Endothelial cell of umbilical vein (primary cell): ENCODE data around the gene RACGAP1. TPM values are rescaled to one million over a fixed set of nuclear protein-coding genes. Genes with fewer than 3 reads are reported as not detected.

Source experiments
- BruUV-seq: library from RNA; stranded (reverse); fragments of 400-500 nt; replicated peaks from 2 replicates; lab custom pipeline; 2021; lab: Mats Ljungman, UMichigan
- CTCF ChIA-PET: fragments of 300-600, 350-600 bp; sonication (Branson Sonifier 250); formaldehyde crosslinking; loops from one replicate; lab custom pipeline; 2021; ENCODE audit warnings: antibody characterized with exemption, inconsistent platforms; lab: Charles Lee
- POLR2A ChIA-PET: fragments of 300-600, 350-600 bp; sonication (Branson Sonifier 250); formaldehyde crosslinking; loops from one replicate; lab custom pipeline; 2021; ENCODE audit warnings: antibody characterized with exemption, inconsistent platforms; lab: Charles Lee
- DNase-seq: peaks from one replicate; pipeline ENCODE4 v3.0.0-alpha.2; 2011; ENCODE audit warnings: low read depth, low spot score
- FAIRE-seq: peaks from 2 replicates; lab custom pipeline; 2011; peaks lifted over from hg19 to GRCh38; lab: Jason Lieb, UNC
- H2AFZ ChIP-seq: 2 replicates; pipeline ENCODE4 v1.6.0; 2012; ENCODE audit warnings: low read depth, low read length, control low read depth, inconsistent platforms
- H3K27ac ChIP-seq: 2 replicates; pipeline ENCODE4 v1.5.1; 2011; ENCODE audit warnings: low read depth, mild to moderate bottlenecking, control low read depth, low read length, moderate library complexity; ENCODE audit not compliant: insufficient read depth
- H3K27me3 ChIP-seq, 2 experiments: 2 replicates each; pipeline versions ENCODE4 v1.6.0 to v1.6.1; 2011; ENCODE audit warnings: low read length in 2 of 2, mixed read lengths in 1 of 2; ENCODE audit not compliant: control insufficient read depth in 2 of 2, insufficient read depth in 2 of 2
- H3K36me3 ChIP-seq, 2 experiments: 2 replicates in 1 of 2; 3 replicates in 1 of 2; pipeline ENCODE4 v1.5.1; 2011; ENCODE audit warnings: low read length in 2 of 2, mild to moderate bottlenecking in 1 of 2, moderate library complexity in 1 of 2; ENCODE audit not compliant: control insufficient read depth in 2 of 2, insufficient read depth in 2 of 2; ENCODE audit errors: extremely low read depth in 1 of 2
- H3K4me1 ChIP-seq: 3 replicates; pipeline ENCODE4 v1.5.1; 2011; ENCODE audit warnings: mild to moderate bottlenecking, low read length; ENCODE audit not compliant: control insufficient read depth, insufficient read depth; ENCODE audit errors: extremely low read depth
- H3K4me2 ChIP-seq: 2 replicates; pipeline ENCODE4 v1.6.1; 2011; ENCODE audit warnings: low read length, control low read depth, mixed read lengths; ENCODE audit not compliant: insufficient read depth
- H3K4me3 ChIP-seq, 3 experiments: fragments of 200-600 bp in 1 of 3; sonication (generic), shearing (Covaris generic) in 1 of 3; replicated peaks in 1 of 3; 2 replicates each; pipeline ENCODE4 v1.5.1; 2011 to 2016; ENCODE audit warnings: control low read depth in 3 of 3, low read length in 3 of 3, mild to moderate bottlenecking in 2 of 3, inconsistent platforms in 1 of 3, low read depth in 1 of 3, moderate library complexity in 1 of 3; ENCODE audit not compliant: insufficient read depth in 1 of 3
- H3K79me2 ChIP-seq: 2 replicates; pipeline ENCODE4 v1.6.0; 2012; ENCODE audit warnings: low read length, inconsistent platforms; ENCODE audit not compliant: control insufficient read depth, insufficient read depth
- H3K9ac ChIP-seq: replicated peaks from 2 replicates; pipeline ENCODE3; 2011; ENCODE audit warnings: low read length, control low read depth; ENCODE audit not compliant: insufficient read depth; ENCODE audit errors: extremely low read depth
- H3K9me1 ChIP-seq: replicated peaks from 3 replicates; pipeline ENCODE4 v1.6.0; 2011; ENCODE audit warnings: mild to moderate bottlenecking, low read length; ENCODE audit not compliant: control insufficient read depth, insufficient read depth; ENCODE audit errors: extremely low read depth
- H3K9me3 ChIP-seq: replicated peaks from 2 replicates; pipeline ENCODE4 v1.5.1; 2012; ENCODE audit warnings: low read length, inconsistent platforms; ENCODE audit not compliant: control insufficient read depth, insufficient read depth
- H4K20me1 ChIP-seq: replicated peaks from 2 replicates; pipeline ENCODE3; 2011; ENCODE audit warnings: mild to moderate bottlenecking, low read length; ENCODE audit not compliant: control insufficient read depth, insufficient read depth; ENCODE audit errors: extremely low read depth
- EZH2 ChIP-seq: IDR thresholded peaks from 2 replicates; pipeline ENCODE4 v1.6.1; 2012; ENCODE audit warnings: borderline replicate concordance, low read depth, mild to moderate bottlenecking, moderate library complexity, low read length, inconsistent platforms; ENCODE audit not compliant: severe bottlenecking
- FOS ChIP-seq: IDR thresholded peaks from 2 replicates; pipeline ENCODE4 v1.6.1; 2011; ENCODE audit warnings: mild to moderate bottlenecking, low read length, moderate library complexity, borderline replicate concordance; ENCODE audit not compliant: insufficient read depth
- GATA2 ChIP-seq: IDR thresholded peaks from 2 replicates; pipeline ENCODE4 v1.7.0; 2011; ENCODE audit warnings: low read depth, mild to moderate bottlenecking, moderate library complexity, mixed read lengths, low read length; ENCODE audit not compliant: insufficient read length, insufficient read depth
- JUN ChIP-seq: IDR thresholded peaks from 2 replicates; pipeline ENCODE4 v1.6.1; 2011; ENCODE audit warnings: borderline replicate concordance, low read depth; ENCODE audit not compliant: insufficient read length, insufficient read depth
- MYC ChIP-seq: IDR thresholded peaks from one replicate; pipeline ENCODE4 v1.6.1; 2011; ENCODE audit warnings: mild to moderate bottlenecking, low read depth, low read length
- POLR2A ChIP-seq: IDR thresholded peaks from 2 replicates; pipeline ENCODE4 v1.6.1; 2012; ENCODE audit warnings: low read depth, mild to moderate bottlenecking, control low read depth, low read length
- POLR2AphosphoS5 ChIP-seq: IDR thresholded peaks from 2 replicates; pipeline ENCODE4 v1.6.1; 2012; ENCODE audit warnings: low read depth, mild to moderate bottlenecking, control low read depth, low read length, moderate library complexity; ENCODE audit not compliant: insufficient read depth
- dilution Hi-C: fragments of 300-500 bp; cut with MboI; formaldehyde crosslinking; loops from one replicate; pipeline ENCODE4 v1.15.0; 2019; ENCODE audit warnings: low sequenced_read_pairs; ENCODE audit not compliant: extremely low pct_ligation_motif_present
- intact Hi-C: fragments of 100-400 bp; cut with micrococcal nuclease; formaldehyde crosslinking; loops from one replicate; pipeline ENCODE4 v1.10.0; 2022
- polyA plus RNA-seq, 4 experiments: library from polyadenylated mRNA; depleted of rRNA in 3 of 4; stranded (reverse) in 3 of 4; unstranded in 1 of 4; fragments of >200 nt; gene quantifications; 2 replicates each; pipeline versions ENCODE4 v1.2.1 to v1.2.3, GENCODE V29; 2011 to 2012; ENCODE audit warnings: missing spikeins in 1 of 4
- total RNA-seq: library from RNA; stranded (reverse); gene quantifications from 2 replicates; pipeline ENCODE4 v1.2.3, GENCODE V29; 2021
- TF ChIP-seq, protein P1 (sequence below), 2 donors: IDR thresholded peaks; 1 replicate in 1 of 2; 2 replicates in 1 of 2; pipeline ENCODE4 v1.5.1; 2011; ENCODE audit warnings: low read length in 2 of 2, mild to moderate bottlenecking in 2 of 2, moderate library complexity in 2 of 2, control low read depth in 1 of 2, inconsistent platforms in 1 of 2, low read depth in 1 of 2; ENCODE audit not compliant: insufficient read depth in 1 of 2; ENCODE audit errors: extremely low read depth in 1 of 2
- TF ChIP-seq, protein P2 (sequence below): IDR thresholded peaks from 2 replicates; pipeline ENCODE4 v1.6.1; 2011; ENCODE audit not compliant: insufficient read depth, insufficient read length

The RACGAP1 gene
- total and polyA plus RNA-seq, 2 donors (not counting 3 experiments of a cell fraction or from before 2014, with no cell fraction given): 16.5 to 56.3 TPM

- intact Hi-C loops: no loop called here
- Histone ChIP-seq H3K27me3 (no peaks in the 10 kb centered on the region), H3K36me3 (no peaks in the 10 kb centered on the region), H3K9ac (no peak overlapping the region), H3K27ac (no peak overlapping the region), H2AFZ (no peak overlapping the region), H3K4me2 (no peak overlapping the region), H3K79me2 (peaks cover 18% of the 10 kb centered on the region), H3K9me3 (no peaks in the 10 kb centered on the region), H4K20me1 (peaks cover 2% of the 10 kb centered on the region), H3K4me1 (peaks cover 3% of the 10 kb centered on the region), H3K9me1 (no peaks in the 10 kb centered on the region), H3K4me3 (no peak overlapping the region)
- dilution Hi-C loops: no loop called here
- DNase-seq (peak; percentile 70), FAIRE-seq (peak; percentile 66)
- TF ChIP-seq JUN (no peak), EZH2 (no peak), GATA2 (no peak), FOS (no peak), POLR2AphosphoS5 (no peak), POLR2A (no peak), MYC (no peak)
- TF ChIP-seq, protein P1, sequence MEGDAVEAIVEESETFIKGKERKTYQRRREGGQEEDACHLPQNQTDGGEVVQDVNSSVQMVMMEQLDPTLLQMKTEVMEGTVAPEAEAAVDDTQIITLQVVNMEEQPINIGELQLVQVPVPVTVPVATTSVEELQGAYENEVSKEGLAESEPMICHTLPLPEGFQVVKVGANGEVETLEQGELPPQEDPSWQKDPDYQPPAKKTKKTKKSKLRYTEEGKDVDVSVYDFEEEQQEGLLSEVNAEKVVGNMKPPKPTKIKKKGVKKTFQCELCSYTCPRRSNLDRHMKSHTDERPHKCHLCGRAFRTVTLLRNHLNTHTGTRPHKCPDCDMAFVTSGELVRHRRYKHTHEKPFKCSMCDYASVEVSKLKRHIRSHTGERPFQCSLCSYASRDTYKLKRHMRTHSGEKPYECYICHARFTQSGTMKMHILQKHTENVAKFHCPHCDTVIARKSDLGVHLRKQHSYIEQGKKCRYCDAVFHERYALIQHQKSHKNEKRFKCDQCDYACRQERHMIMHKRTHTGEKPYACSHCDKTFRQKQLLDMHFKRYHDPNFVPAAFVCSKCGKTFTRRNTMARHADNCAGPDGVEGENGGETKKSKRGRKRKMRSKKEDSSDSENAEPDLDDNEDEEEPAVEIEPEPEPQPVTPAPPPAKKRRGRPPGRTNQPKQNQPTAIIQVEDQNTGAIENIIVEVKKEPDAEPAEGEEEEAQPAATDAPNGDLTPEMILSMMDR (IDR thresholded peaks at IDR 0.05; ENCODE audit: extremely low read depth in 1 of 2, insufficient read depth in 1 of 2, low read depth in 1 of 2, low read length in 2 of 2): no peak
- TF ChIP-seq, protein P2, sequence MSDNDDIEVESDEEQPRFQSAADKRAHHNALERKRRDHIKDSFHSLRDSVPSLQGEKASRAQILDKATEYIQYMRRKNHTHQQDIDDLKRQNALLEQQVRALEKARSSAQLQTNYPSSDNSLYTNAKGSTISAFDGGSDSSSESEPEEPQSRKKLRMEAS: no peak
- no TSS peak for BruUV-seq
- ChIA-PET POLR2A (interaction anchor here (0.7 kb wide), 1 partner anchor 134 kb away, joined by 4 read pairs; no protein-coding TSS in a partner anchor), CTCF (interaction anchor here (1.0 to 2.2 kb wide), 8 partner anchors 9 to 58 kb away, joined by 3 to 7 read pairs (median 4); no protein-coding TSS in a partner anchor)
Measured at GRCh38 chr12:50003595-50003994, 21.7 kb downstream of the RACGAP1 start.
